IMR-90 (cell line): Measurements from ENCODE around the gene DTL. TPM values are rescaled to one million over a fixed set of nuclear protein-coding genes. Genes with fewer than 3 reads are reported as not detected.

ENCODE experiments used
- ATAC-seq: fragments of 200-7000 bp; cut with Tn5 transposase; 2 replicates; pipeline ENCODE4 v1.9.1; 2020; ENCODE audit warnings: low read depth, mild to moderate bottlenecking, moderate library complexity
- BruUV-seq: library from RNA; stranded (reverse); fragments of 400-500 nt; replicated peaks from 2 replicates; lab custom pipeline; 2021; lab: Mats Ljungman, UMichigan
- CTCF ChIA-PET: fragments of 300-600 bp; formaldehyde crosslinking; extraction: SDS; loops from one replicate; lab custom pipeline; 2021; ENCODE audit warnings: antibody characterized with exemption; lab: Yijun Ruan, JAX
- POLR2A ChIA-PET: fragments of 300-600 bp; sonication (Branson Sonifier 250); formaldehyde crosslinking; loops from one replicate; lab custom pipeline; 2022; ENCODE audit warnings: antibody characterized with exemption; ENCODE audit not compliant: unreplicated experiment; lab: Charles Lee
- DNase-seq: peaks from one replicate; pipeline ENCODE4 v3.0.0; 2013
- H2AFZ ChIP-seq: replicated peaks from 2 replicates; pipeline ENCODE3; 2013; ENCODE audit warnings: low read length, mild to moderate bottlenecking; ENCODE audit not compliant: poor library complexity
- H2AK5ac ChIP-seq: 2 replicates; pipeline ENCODE4 v1.6.1; 2013; ENCODE audit warnings: low read depth, low read length, inconsistent platforms
- H2AK9ac ChIP-seq: replicated peaks from 2 replicates; pipeline ENCODE3; 2013; ENCODE audit warnings: mild to moderate bottlenecking, low read depth, low read length, moderate library complexity; ENCODE audit not compliant: poor library complexity
- H2BK120ac ChIP-seq: 2 replicates; pipeline ENCODE4 v1.6.1; 2013; ENCODE audit warnings: low read depth, low read length, inconsistent platforms
- H2BK15ac ChIP-seq: 3 replicates; pipeline ENCODE4 v1.6.1; 2013; ENCODE audit warnings: low read depth, low read length, inconsistent platforms
- H2BK20ac ChIP-seq: 2 replicates; pipeline ENCODE4 v1.6.1; 2013; ENCODE audit warnings: low read depth, mild to moderate bottlenecking, inconsistent platforms, low read length, moderate library complexity
- H2BK5ac ChIP-seq: 2 replicates; pipeline ENCODE4 v1.6.1; 2013; ENCODE audit warnings: mild to moderate bottlenecking, low read depth, low read length, inconsistent platforms; ENCODE audit not compliant: poor library complexity, severe bottlenecking
- H3K14ac ChIP-seq: replicated peaks from 2 replicates; pipeline ENCODE4 v1.6.1; 2013; ENCODE audit warnings: low read depth, low read length, inconsistent platforms
- H3K18ac ChIP-seq: 2 replicates; pipeline ENCODE4 v1.6.1; 2013; ENCODE audit warnings: low read depth, low read length, control low read depth
- H3K23ac ChIP-seq: 2 replicates; pipeline ENCODE4 v1.6.1; 2013; ENCODE audit warnings: low read depth, low read length, inconsistent platforms
- H3K27ac ChIP-seq: 2 replicates; pipeline ENCODE4 v1.5.1; 2013; ENCODE audit warnings: mild to moderate bottlenecking, control low read depth, low read length; ENCODE audit not compliant: insufficient read depth
- H3K27me3 ChIP-seq: 2 replicates; pipeline ENCODE4 v1.6.1; 2013; ENCODE audit warnings: low read length; ENCODE audit not compliant: control insufficient read depth, insufficient read depth
- H3K36me3 ChIP-seq: 2 replicates; pipeline ENCODE4 v1.6.1; 2013; ENCODE audit warnings: low read length, mixed read lengths; ENCODE audit not compliant: control insufficient read depth, insufficient read depth
- H3K4ac ChIP-seq: 2 replicates; pipeline ENCODE4 v1.6.1; 2013; ENCODE audit warnings: low read depth, low read length, inconsistent platforms
- H3K4me1 ChIP-seq: 2 replicates; pipeline ENCODE4 v1.6.1; 2013; ENCODE audit warnings: low read length, mixed read lengths; ENCODE audit not compliant: control insufficient read depth, insufficient read depth
- H3K4me2 ChIP-seq: 2 replicates; pipeline ENCODE4 v1.6.1; 2013; ENCODE audit warnings: low read depth, mild to moderate bottlenecking, control low read depth, low read length, moderate library complexity
- H3K4me3 ChIP-seq: 2 replicates; pipeline ENCODE4 v1.5.1; 2013; ENCODE audit warnings: low read depth, mild to moderate bottlenecking, control low read depth, low read length, moderate library complexity; ENCODE audit not compliant: insufficient read depth
- H3K56ac ChIP-seq: 2 replicates; pipeline ENCODE4 v1.6.1; 2013; ENCODE audit warnings: low read length, inconsistent platforms; ENCODE audit not compliant: insufficient read depth; ENCODE audit errors: extremely low read depth
- H3K79me1 ChIP-seq, 2 experiments: 2 replicates each; pipeline ENCODE4 v1.6.1; 2013; ENCODE audit warnings: low read length in 2 of 2, inconsistent platforms in 1 of 2, low read depth in 1 of 2
- H3K9ac ChIP-seq: 2 replicates; pipeline ENCODE4 v1.6.1; 2013; ENCODE audit warnings: low read depth, low read length, control low read depth
- H3K9me1 ChIP-seq: 2 replicates; pipeline ENCODE4 v1.6.1; 2013; ENCODE audit warnings: low read length, inconsistent platforms; ENCODE audit not compliant: insufficient read depth
- H3K9me3 ChIP-seq: 2 replicates; pipeline ENCODE4 v1.6.1; 2013; ENCODE audit warnings: low read length; ENCODE audit not compliant: control insufficient read depth, insufficient read depth
- H4K20me1 ChIP-seq: 2 replicates; pipeline ENCODE4 v1.6.1; 2013; ENCODE audit warnings: low read length, inconsistent platforms; ENCODE audit not compliant: insufficient read depth
- H4K5ac ChIP-seq: 2 replicates; pipeline ENCODE4 v1.6.1; 2013; ENCODE audit warnings: mild to moderate bottlenecking, low read depth, low read length, control low read depth
- H4K8ac ChIP-seq, 2 experiments: 2 replicates each; pipeline ENCODE4 v1.6.1; 2013; ENCODE audit warnings: low read depth in 2 of 2, low read length in 2 of 2, control low read depth in 1 of 2, inconsistent platforms in 1 of 2
- H4K91ac ChIP-seq: 2 replicates; pipeline ENCODE4 v1.6.1; 2013; ENCODE audit warnings: low read depth, low read length, inconsistent platforms; ENCODE audit not compliant: insufficient read depth
- BHLHE40 ChIP-seq: fragments of 150-350 bp; IDR thresholded peaks from 2 replicates; pipeline ENCODE4 v1.6.1; 2016; ENCODE audit warnings: mild to moderate bottlenecking, low read depth, low read length
- CEBPB ChIP-seq: IDR thresholded peaks from 2 replicates; pipeline ENCODE4 v1.6.1; 2012; ENCODE audit warnings: low read depth, low read length, improper control_type of control experiment
- CHD1 ChIP-seq: IDR thresholded peaks from 2 replicates; pipeline ENCODE4 v1.6.1; 2012; ENCODE audit warnings: low read depth, low read length, improper control_type of control experiment
- FOS ChIP-seq: fragments of 150-350 bp; IDR thresholded peaks from 2 replicates; pipeline ENCODE4 v1.6.1; 2016; ENCODE audit warnings: low read depth, low read length
- MAFK ChIP-seq: IDR thresholded peaks from 2 replicates; pipeline ENCODE4 v1.6.1; 2012; ENCODE audit warnings: low read depth, low read length, improper control_type of control experiment
- MAZ ChIP-seq: IDR thresholded peaks from 2 replicates; pipeline ENCODE4 v1.6.1; 2012; ENCODE audit warnings: low read depth, mild to moderate bottlenecking, low read length, improper control_type of control experiment, moderate library complexity, borderline replicate concordance
- MXI1 ChIP-seq: IDR thresholded peaks from 2 replicates; pipeline ENCODE4 v1.6.1; 2012; ENCODE audit warnings: low read depth, mild to moderate bottlenecking, low read length, moderate library complexity, borderline replicate concordance
- NFE2L2 ChIP-seq: fragments of 150-350 bp; IDR thresholded peaks from 2 replicates; pipeline ENCODE4 v1.6.1; 2016; ENCODE audit warnings: low read depth, mild to moderate bottlenecking, low read length
- POLR2A ChIP-seq: IDR thresholded peaks from 2 replicates; pipeline ENCODE4 v1.6.1; 2012; ENCODE audit warnings: mild to moderate bottlenecking, low read depth, low read length
- RFX5 ChIP-seq: IDR thresholded peaks from 2 replicates; pipeline ENCODE4 v1.8.0; 2012; ENCODE audit warnings: low read depth, mild to moderate bottlenecking, low read length, moderate library complexity
- SMC3 ChIP-seq: fragments of 150-350 bp; IDR thresholded peaks from 2 replicates; pipeline ENCODE4 v1.6.1; 2016; ENCODE audit warnings: low read depth, mild to moderate bottlenecking, antibody characterized with exemption, low read length, moderate library complexity
- USF2 ChIP-seq: fragments of 150-350 bp; IDR thresholded peaks from 2 replicates; pipeline ENCODE4 v1.6.1; 2017; ENCODE audit warnings: mild to moderate bottlenecking, antibody characterized with exemption, low read length, low read depth
- WGBS, 2 experiments: methylation state at CpG; one replicate each; pipeline versions ENCODE4 v1.1.5 to v1.1.7; 2013; ENCODE audit warnings: missing lambda C conversion rate in 2 of 2; ENCODE audit not compliant: insufficient read length in 1 of 2; ENCODE audit errors: extremely low coverage in 2 of 2; 5-methylcytosine and 5-hydroxymethylcytosine counted together
- dilution Hi-C: fragments of 300-500 bp; cut with HindIII; formaldehyde crosslinking; loops from one replicate; pipeline ENCODE4 v1.14.3; 2018; ENCODE audit warnings: low sequenced_read_pairs; ENCODE audit not compliant: unreplicated experiment
- in situ Hi-C: fragments of 300-500 bp; cut with MboI; formaldehyde crosslinking; loops from 3 replicates; pipeline ENCODE4 v1.14.3; 2019; ENCODE audit warnings: low sequenced_read_pairs, inconsistent platforms, mixed read lengths
- intact Hi-C: fragments of 100-400 bp; cut with micrococcal nuclease; formaldehyde crosslinking; loops from 2 replicates; pipeline ENCODE4 v1.10.0; 2022
- polyA plus RNA-seq, 3 experiments: library from polyadenylated mRNA; depleted of rRNA; stranded (reverse); fragments of >200 nt; gene quantifications; 2 replicates each; pipeline ENCODE4 v1.2.3, GENCODE V29; 2012; ENCODE audit warnings: low replicate concordance in 1 of 3
- total RNA-seq: library from RNA; depleted of rRNA; stranded (reverse); fragments of >200 nt; gene quantifications from 2 replicates; pipeline ENCODE4 v1.2.3, GENCODE V29; 2012
- TF ChIP-seq, protein P1 (sequence below): fragments of 150-350 bp; IDR thresholded peaks from 2 replicates; pipeline ENCODE4 v1.6.1; 2016; ENCODE audit warnings: low read depth, mild to moderate bottlenecking, low read length, moderate library complexity, borderline replicate concordance

DTL gene
- total and polyA plus RNA-seq, 2 of the 4 experiments (the other 2 are of a cell fraction) = 11.8 to 19.9 TPM

- TF ChIP-seq RFX5 (no peak), BHLHE40 (no peak)
These were observed 91.7 kb downstream of the DTL start (continued) for GRCh38 chr1:212127221-212127620.

DNA sequence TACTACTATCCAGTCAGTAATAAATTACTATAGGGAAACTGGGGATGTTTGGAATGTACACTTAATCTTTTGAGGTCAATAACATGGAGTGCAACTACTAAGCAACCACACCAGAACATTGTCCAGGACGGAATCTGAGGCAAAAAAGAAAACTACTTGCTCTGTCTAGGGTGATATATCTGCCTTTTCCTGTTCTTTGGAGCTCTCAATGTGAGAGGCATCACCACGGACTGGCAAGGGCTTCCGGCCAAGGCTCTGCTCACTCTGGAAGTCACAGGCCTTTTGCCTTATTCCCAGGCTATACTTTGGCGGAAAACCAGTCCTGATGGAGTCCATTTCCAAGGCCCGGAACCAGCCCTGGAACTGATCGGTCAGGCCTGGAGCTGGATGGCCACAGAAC lies 94.2 kb downstream of the DTL start:
- Histone ChIP-seq H2AK5ac (no peak overlapping the region), H3K9me1 (no peaks in the 10 kb centered on the region), H2BK5ac (no peak overlapping the region), H3K14ac (no peak overlapping the region), H3K27me3 (no peaks in the 10 kb centered on the region), H2AK9ac (no peak overlapping the region), H3K36me3 (no peaks in the 10 kb centered on the region), H2AFZ (no peak overlapping the region), H4K8ac (no peak overlapping the region), H4K5ac (no peak overlapping the region), H2BK120ac (no peak overlapping the region), H2BK20ac (no peak overlapping the region), H4K91ac (no peak overlapping the region), H3K18ac (no peak overlapping the region), H2BK15ac (no peak overlapping the region), H3K4ac (no peak overlapping the region), H3K27ac (no peak overlapping the region), H3K4me2 (no peak overlapping the region), H3K23ac (no peak overlapping the region), H3K9ac (no peak overlapping the region), H4K20me1 (no peaks in the 10 kb centered on the region), H3K4me1 (no peaks in the 10 kb centered on the region), H3K79me1 (no peaks in the 10 kb centered on the region), H3K56ac (no peak overlapping the region), H3K9me3 (no peaks in the 10 kb centered on the region), H3K4me3 (no peak overlapping the region)
- DNase-seq (no peak), ATAC-seq (no peak)
- no TSS peak for BruUV-seq
- 98% methylated on average over 5 of the region's 6 CpGs; no CpG with 5 or more reads in 1 of the 2 experiments for WGBS, 2 experiments
- TF ChIP-seq MAFK = no peak
- no peak for TF ChIP-seq BHLHE40
- no peak for TF ChIP-seq NFE2L2
- TF ChIP-seq FOS = no peak
- no peak for TF ChIP-seq POLR2A
- TF ChIP-seq SMC3 = no peak
- no peak for TF ChIP-seq CEBPB
- no peak for TF ChIP-seq USF2
- TF ChIP-seq MXI1 = no peak
- TF ChIP-seq CHD1 = no peak
- no peak for TF ChIP-seq RFX5
- TF ChIP-seq, protein P1, sequence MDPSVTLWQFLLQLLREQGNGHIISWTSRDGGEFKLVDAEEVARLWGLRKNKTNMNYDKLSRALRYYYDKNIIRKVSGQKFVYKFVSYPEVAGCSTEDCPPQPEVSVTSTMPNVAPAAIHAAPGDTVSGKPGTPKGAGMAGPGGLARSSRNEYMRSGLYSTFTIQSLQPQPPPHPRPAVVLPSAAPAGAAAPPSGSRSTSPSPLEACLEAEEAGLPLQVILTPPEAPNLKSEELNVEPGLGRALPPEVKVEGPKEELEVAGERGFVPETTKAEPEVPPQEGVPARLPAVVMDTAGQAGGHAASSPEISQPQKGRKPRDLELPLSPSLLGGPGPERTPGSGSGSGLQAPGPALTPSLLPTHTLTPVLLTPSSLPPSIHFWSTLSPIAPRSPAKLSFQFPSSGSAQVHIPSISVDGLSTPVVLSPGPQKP = no peak
- no peak for TF ChIP-seq MAZ
- in situ Hi-C loops (no loop called here), dilution Hi-C loops (no loop called here), intact Hi-C loops (no loop called here)
- ChIA-PET POLR2A (no interaction called here), CTCF (no interaction called here)
